ENCODE measurements around the gene GCNT1.

DNA sequence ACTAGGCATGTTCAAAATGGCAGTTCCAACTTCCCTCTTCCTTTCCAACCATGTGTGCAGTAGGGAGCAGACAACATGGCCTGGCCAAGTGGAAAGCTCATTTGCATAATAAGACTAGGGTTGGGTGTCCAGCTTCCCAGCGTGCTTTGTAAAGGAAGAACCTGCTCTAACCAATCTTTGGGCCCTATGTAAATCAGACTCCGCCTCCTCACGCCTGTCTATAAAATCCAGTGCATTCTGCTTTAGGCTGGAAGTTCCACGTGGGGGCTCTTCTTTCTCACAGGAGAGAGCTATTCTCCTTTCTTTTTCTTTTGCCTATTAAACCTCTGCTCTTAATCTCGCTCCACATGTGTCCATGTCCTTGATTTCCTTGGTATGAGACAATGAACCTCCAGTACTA is 83.4 kb downstream of the GCNT1 start:
- TF ChIP-seq EZH2 (IDR thresholded peaks at IDR 0.05; ENCODE audit: low read length, unreplicated experiment) (no peak), CTCF (conservative IDR thresholded peaks at IDR 0.05; ENCODE audit: low read depth, low read length) (no peak)

All from PC-3 (cell line).